HCT116 (cell line): ENCODE data around the gene CHRND. TPM values are rescaled to one million over a fixed set of nuclear protein-coding genes. Genes with fewer than 3 reads are reported as not detected.

Source experiments
- ATAC-seq: fragments of 200-7000 bp; cut with Tn5 transposase; 2 replicates; pipeline ENCODE4 v1.9.1; 2020; ENCODE audit warnings: mild to moderate bottlenecking, moderate library complexity
- BruUV-seq: library from RNA; stranded (reverse); fragments of 400-500 nt; replicated peaks from 2 replicates; lab custom pipeline; 2021; lab: Mats Ljungman, UMichigan
- CTCF ChIA-PET: fragments of 300-600 bp; sonication (Branson Sonifier 250); formaldehyde crosslinking; loops from one replicate; lab custom pipeline; 2021; ENCODE audit warnings: antibody characterized with exemption; lab: Charles Lee
- POLR2A ChIA-PET: fragments of 300-600, 350-600 bp; sonication (Branson Sonifier 250); formaldehyde crosslinking; loops from one replicate; lab custom pipeline; 2021; ENCODE audit warnings: antibody characterized with exemption; lab: Charles Lee
- RAD21 ChIA-PET, 2 experiments: fragments of 300-600 bp; sonication (Branson Sonifier 250); formaldehyde crosslinking; loops; one replicate each; lab custom pipeline; 2023; ENCODE audit warnings: low total read pairs in 2 of 2; ENCODE audit not compliant: uncharacterized antibody in 2 of 2, unreplicated experiment in 2 of 2, low non-redundant PET in 1 of 2; lab: Charles Lee
- DNase-seq: peaks from one replicate; pipeline ENCODE4 v3.0.0-alpha.2; 2010; ENCODE audit warnings: low read depth, low spot score
- H2AFZ ChIP-seq: fragments of 200-600 bp; shearing (Covaris generic), sonication (generic); 2 replicates; pipeline ENCODE4 v1.6.1; 2017; ENCODE audit warnings: low read depth, mixed run types, mixed read lengths, antibody characterized with exemption, low read length; ENCODE audit not compliant: poor library complexity, severe bottlenecking
- H3K27ac ChIP-seq: 2 replicates; pipeline ENCODE4 v1.5.1; 2012; ENCODE audit warnings: low read depth, low read length
- H3K27me3 ChIP-seq: fragments of 200-600 bp; sonication (generic); 2 replicates; pipeline ENCODE4 v1.6.1; 2016; ENCODE audit warnings: mixed run types, low read length, mixed read lengths; ENCODE audit not compliant: insufficient read depth
- H3K36me3 ChIP-seq, 2 experiments: fragments of 200-500 bp in 1 of 2; fragments of 200-600 bp in 1 of 2; sonication (Bioruptor generic) in 1 of 2; sonication (generic) in 1 of 2; 2 replicates each; pipeline versions ENCODE4 v1.5.1 to v1.6.1; 2014 to 2016; ENCODE audit warnings: low read length in 2 of 2, inconsistent platforms in 1 of 2, mixed read lengths in 1 of 2, mixed run types in 1 of 2; ENCODE audit not compliant: insufficient read depth in 2 of 2, control insufficient read depth in 1 of 2
- H3K4me1 ChIP-seq, 2 experiments: fragments of 200-600 bp in 1 of 2; sonication (generic) in 1 of 2; 2 replicates each; pipeline versions ENCODE4 v1.5.1 to v1.6.1; 2012 to 2017; ENCODE audit warnings: low read length in 2 of 2, inconsistent platforms in 1 of 2, mild to moderate bottlenecking in 1 of 2, mixed read lengths in 1 of 2, mixed run types in 1 of 2, moderate library complexity in 1 of 2; ENCODE audit not compliant: insufficient read depth in 2 of 2, control insufficient read depth in 1 of 2
- H3K4me2 ChIP-seq: fragments of 200-600 bp; sonication (generic); 2 replicates; pipeline ENCODE4 v1.6.1; 2017; ENCODE audit warnings: mixed run types, low read length, mixed read lengths
- H3K4me3 ChIP-seq, 2 experiments: fragments of 200-600 bp in 1 of 2; sonication (generic) in 1 of 2; replicated peaks in 1 of 2; 2 replicates each; pipeline ENCODE4 v1.5.1; 2011 to 2016; ENCODE audit warnings: low read length in 2 of 2, control low read depth in 1 of 2, low read depth in 1 of 2, mild to moderate bottlenecking in 1 of 2, mixed read lengths in 1 of 2, mixed run types in 1 of 2
- H3K79me2 ChIP-seq: fragments of 200-600 bp; sonication (generic); 2 replicates; pipeline ENCODE4 v1.6.1; 2017; ENCODE audit warnings: mild to moderate bottlenecking, mixed run types, low read length, moderate library complexity, mixed read lengths; ENCODE audit not compliant: insufficient read depth
- H3K9ac ChIP-seq: fragments of 200-600 bp; sonication (generic); 2 replicates; pipeline ENCODE4 v1.6.1; 2016; ENCODE audit warnings: low read length, mixed read lengths
- H3K9me2 ChIP-seq: fragments of 200-600 bp; sonication (generic), shearing (Covaris generic); 2 replicates; pipeline ENCODE4 v1.6.1; 2017; ENCODE audit warnings: mixed run types, mild to moderate bottlenecking, moderate library complexity; ENCODE audit not compliant: insufficient read depth
- H3K9me3 ChIP-seq, 2 experiments: fragments of 200-500 bp in 1 of 2; fragments of 200-600 bp in 1 of 2; sonication (Bioruptor generic) in 1 of 2; sonication (generic) in 1 of 2; 2 replicates each; pipeline ENCODE4 v1.6.1; 2014 to 2017; ENCODE audit warnings: low read length in 2 of 2, mixed read lengths in 2 of 2, inconsistent platforms in 1 of 2, low read depth in 1 of 2, mild to moderate bottlenecking in 1 of 2, mixed run types in 1 of 2, moderate library complexity in 1 of 2; ENCODE audit not compliant: control insufficient read depth in 1 of 2, insufficient read depth in 1 of 2
- H4K20me1 ChIP-seq: fragments of 200-600 bp; sonication (generic), shearing (Covaris generic); 2 replicates; pipeline ENCODE4 v1.6.1; 2017; ENCODE audit warnings: mixed run types, mild to moderate bottlenecking, moderate library complexity; ENCODE audit not compliant: insufficient read depth
- CBX3 ChIP-seq: IDR thresholded peaks from 2 replicates; pipeline ENCODE4 v1.6.1; 2012; ENCODE audit warnings: low read depth
- CEBPB ChIP-seq: IDR thresholded peaks from 2 replicates; pipeline ENCODE4 v1.6.1; 2012; ENCODE audit warnings: low read depth
- ELF1 ChIP-seq: IDR thresholded peaks from 2 replicates; pipeline ENCODE4 v1.6.1; 2012; ENCODE audit warnings: low read depth, borderline replicate concordance
- EZH2 ChIP-seq: fragments of 200-600 bp; sonication (generic); IDR thresholded peaks from 2 replicates; pipeline ENCODE4 v1.6.1; 2017; ENCODE audit warnings: antibody characterized with exemption, mixed run types
- EZH2phosphoT487 ChIP-seq: fragments of 200-600 bp; IDR thresholded peaks from 2 replicates; pipeline ENCODE4 v1.6.1; 2018; ENCODE audit warnings: antibody characterized with exemption, borderline replicate concordance
- FOSL1 ChIP-seq: IDR thresholded peaks from 2 replicates; pipeline ENCODE4 v1.6.1; 2012; ENCODE audit warnings: low read depth
- JUND ChIP-seq: IDR thresholded peaks from 2 replicates; pipeline ENCODE4 v1.6.1; 2012
- POLR2A ChIP-seq: IDR thresholded peaks from 2 replicates; pipeline ENCODE4 v1.7.0; 2011; ENCODE audit warnings: borderline replicate concordance; ENCODE audit not compliant: insufficient read depth, insufficient read length; ENCODE audit errors: extremely low read depth
- POLR2AphosphoS5 ChIP-seq: IDR thresholded peaks from 2 replicates; pipeline ENCODE4 v1.6.1; 2011; ENCODE audit warnings: mild to moderate bottlenecking, low read depth, low read length, moderate library complexity
- RAD21 ChIP-seq: IDR thresholded peaks from 2 replicates; pipeline ENCODE4 v1.6.1; 2012; ENCODE audit warnings: low read depth, mild to moderate bottlenecking
- SIN3A ChIP-seq: IDR thresholded peaks from 2 replicates; pipeline ENCODE4 v1.6.1; 2012; ENCODE audit warnings: low read depth
- TCF7L2 ChIP-seq: IDR thresholded peaks from 2 replicates; pipeline ENCODE4 v1.7.0; 2011; ENCODE audit warnings: borderline replicate concordance, inconsistent platforms; ENCODE audit not compliant: insufficient read depth, insufficient read length; ENCODE audit errors: extremely low read depth
- YY1 ChIP-seq: IDR thresholded peaks from 2 replicates; pipeline ENCODE4 v1.6.1; 2011; ENCODE audit warnings: low read length, low read depth, moderate library complexity, mild to moderate bottlenecking; ENCODE audit not compliant: insufficient replicate concordance; ENCODE audit errors: extremely low read depth
- ZFX ChIP-seq: fragments of 450-650 bp; IDR thresholded peaks from 2 replicates; pipeline ENCODE4 v1.6.1; 2017
- intact Hi-C: fragments of 100-400 bp; cut with micrococcal nuclease; formaldehyde crosslinking; loops from 2 replicates; pipeline ENCODE4 v1.10.0; 2022
- total RNA-seq: library from RNA; stranded (reverse); gene quantifications from one replicate; pipeline ENCODE4 v1.2.1, GENCODE V29; 2021; ENCODE audit not compliant: unreplicated experiment
- TF ChIP-seq, protein P1 (sequence below), 3 experiments: fragments of 200-600 bp in 1 of 3; sonication (generic) in 1 of 3; IDR thresholded peaks in 2 of 3; conservative IDR thresholded peaks in 1 of 3; 2 replicates each; pipeline ENCODE4 v1.5.1; 2012 to 2017; ENCODE audit warnings: low read depth in 2 of 3, low read length in 2 of 3, antibody characterized with exemption in 1 of 3, borderline replicate concordance in 1 of 3, control low read depth in 1 of 3, mild to moderate bottlenecking in 1 of 3, mixed read lengths in 1 of 3, mixed run types in 1 of 3, moderate library complexity in 1 of 3; ENCODE audit not compliant: insufficient read depth in 1 of 3
- TF ChIP-seq, protein P2 (sequence below): IDR thresholded peaks from 2 replicates; pipeline ENCODE4 v1.6.1; 2012; ENCODE audit warnings: low read depth
- TF ChIP-seq, protein P3 (sequence below): IDR thresholded peaks from 2 replicates; pipeline ENCODE4 v1.6.1; 2012
- TF ChIP-seq, protein P4 (sequence below): IDR thresholded peaks from 2 replicates; pipeline ENCODE4 v1.6.1; 2011; ENCODE audit warnings: mild to moderate bottlenecking, low read length, moderate library complexity; ENCODE audit not compliant: insufficient replicate concordance; ENCODE audit errors: extremely low read depth

The CHRND gene
- total RNA-seq, 1 experiment from 2014 or later: not detected

DNA sequence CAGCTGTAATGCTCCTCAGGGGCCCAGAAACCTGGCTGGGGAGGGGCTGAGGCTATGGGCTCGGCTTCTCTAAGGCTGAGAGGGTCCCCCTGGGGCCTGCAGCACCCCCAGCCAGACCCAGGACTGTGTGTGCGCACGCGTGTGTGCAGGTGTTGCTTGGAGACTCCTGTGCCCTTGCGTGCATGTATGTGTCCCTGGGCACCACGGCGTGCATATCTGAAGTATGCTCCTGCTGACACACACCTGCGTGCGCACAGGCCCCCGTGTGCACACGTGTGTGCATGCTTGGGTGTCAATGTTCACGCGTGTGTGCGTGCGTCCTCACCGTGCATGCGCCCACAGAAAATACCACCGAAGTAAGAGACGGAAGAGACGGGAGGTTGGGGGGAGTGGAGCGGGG is 23.4 kb upstream of the CHRND start:
- H3K27me3 ChIP-seq: no peaks in the 10 kb centered on the region
- CTCF ChIA-PET: no interaction called here
- no peaks in the 10 kb centered on the region for H3K9me2 ChIP-seq
- no peaks in the 10 kb centered on the region for H3K4me1 ChIP-seq
- RAD21 ChIA-PET: no interaction called here
- no peak overlapping the region for H2AFZ ChIP-seq
- BruUV-seq: no TSS peak
- H3K4me3 ChIP-seq: no peak overlapping the region
- intact Hi-C loops: no loop called here
- H3K9ac ChIP-seq: no peak overlapping the region
- DNase-seq (no peak), ATAC-seq (no peak)
- POLR2A ChIA-PET: no interaction called here
- no peaks in the 10 kb centered on the region for H4K20me1 ChIP-seq
- TF ChIP-seq FOSL1 (no peak), ZFX (no peak), CEBPB (no peak), ELF1 (no peak), EZH2 (no peak), CBX3 (no peak), RAD21 (no peak), EZH2phosphoT487 (no peak), POLR2AphosphoS5 (no peak), TCF7L2 (no peak), POLR2A (no peak), SIN3A (no peak), YY1 (no peak), JUND (no peak)
- TF ChIP-seq, protein P1, sequence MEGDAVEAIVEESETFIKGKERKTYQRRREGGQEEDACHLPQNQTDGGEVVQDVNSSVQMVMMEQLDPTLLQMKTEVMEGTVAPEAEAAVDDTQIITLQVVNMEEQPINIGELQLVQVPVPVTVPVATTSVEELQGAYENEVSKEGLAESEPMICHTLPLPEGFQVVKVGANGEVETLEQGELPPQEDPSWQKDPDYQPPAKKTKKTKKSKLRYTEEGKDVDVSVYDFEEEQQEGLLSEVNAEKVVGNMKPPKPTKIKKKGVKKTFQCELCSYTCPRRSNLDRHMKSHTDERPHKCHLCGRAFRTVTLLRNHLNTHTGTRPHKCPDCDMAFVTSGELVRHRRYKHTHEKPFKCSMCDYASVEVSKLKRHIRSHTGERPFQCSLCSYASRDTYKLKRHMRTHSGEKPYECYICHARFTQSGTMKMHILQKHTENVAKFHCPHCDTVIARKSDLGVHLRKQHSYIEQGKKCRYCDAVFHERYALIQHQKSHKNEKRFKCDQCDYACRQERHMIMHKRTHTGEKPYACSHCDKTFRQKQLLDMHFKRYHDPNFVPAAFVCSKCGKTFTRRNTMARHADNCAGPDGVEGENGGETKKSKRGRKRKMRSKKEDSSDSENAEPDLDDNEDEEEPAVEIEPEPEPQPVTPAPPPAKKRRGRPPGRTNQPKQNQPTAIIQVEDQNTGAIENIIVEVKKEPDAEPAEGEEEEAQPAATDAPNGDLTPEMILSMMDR (IDR thresholded peaks at IDR 0.05 in 2 of 3, conservative IDR thresholded peaks at IDR 0.05 in 1 of 3; ENCODE audit: borderline replicate concordance in 1 of 3, insufficient read depth in 1 of 3, low read depth in 2 of 3, low read length in 2 of 3): no peak
- TF ChIP-seq, protein P2, sequence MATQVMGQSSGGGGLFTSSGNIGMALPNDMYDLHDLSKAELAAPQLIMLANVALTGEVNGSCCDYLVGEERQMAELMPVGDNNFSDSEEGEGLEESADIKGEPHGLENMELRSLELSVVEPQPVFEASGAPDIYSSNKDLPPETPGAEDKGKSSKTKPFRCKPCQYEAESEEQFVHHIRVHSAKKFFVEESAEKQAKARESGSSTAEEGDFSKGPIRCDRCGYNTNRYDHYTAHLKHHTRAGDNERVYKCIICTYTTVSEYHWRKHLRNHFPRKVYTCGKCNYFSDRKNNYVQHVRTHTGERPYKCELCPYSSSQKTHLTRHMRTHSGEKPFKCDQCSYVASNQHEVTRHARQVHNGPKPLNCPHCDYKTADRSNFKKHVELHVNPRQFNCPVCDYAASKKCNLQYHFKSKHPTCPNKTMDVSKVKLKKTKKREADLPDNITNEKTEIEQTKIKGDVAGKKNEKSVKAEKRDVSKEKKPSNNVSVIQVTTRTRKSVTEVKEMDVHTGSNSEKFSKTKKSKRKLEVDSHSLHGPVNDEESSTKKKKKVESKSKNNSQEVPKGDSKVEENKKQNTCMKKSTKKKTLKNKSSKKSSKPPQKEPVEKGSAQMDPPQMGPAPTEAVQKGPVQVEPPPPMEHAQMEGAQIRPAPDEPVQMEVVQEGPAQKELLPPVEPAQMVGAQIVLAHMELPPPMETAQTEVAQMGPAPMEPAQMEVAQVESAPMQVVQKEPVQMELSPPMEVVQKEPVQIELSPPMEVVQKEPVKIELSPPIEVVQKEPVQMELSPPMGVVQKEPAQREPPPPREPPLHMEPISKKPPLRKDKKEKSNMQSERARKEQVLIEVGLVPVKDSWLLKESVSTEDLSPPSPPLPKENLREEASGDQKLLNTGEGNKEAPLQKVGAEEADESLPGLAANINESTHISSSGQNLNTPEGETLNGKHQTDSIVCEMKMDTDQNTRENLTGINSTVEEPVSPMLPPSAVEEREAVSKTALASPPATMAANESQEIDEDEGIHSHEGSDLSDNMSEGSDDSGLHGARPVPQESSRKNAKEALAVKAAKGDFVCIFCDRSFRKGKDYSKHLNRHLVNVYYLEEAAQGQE: no peak
- TF ChIP-seq, protein P3, sequence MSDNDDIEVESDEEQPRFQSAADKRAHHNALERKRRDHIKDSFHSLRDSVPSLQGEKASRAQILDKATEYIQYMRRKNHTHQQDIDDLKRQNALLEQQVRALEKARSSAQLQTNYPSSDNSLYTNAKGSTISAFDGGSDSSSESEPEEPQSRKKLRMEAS: no peak
- TF ChIP-seq, protein P4, sequence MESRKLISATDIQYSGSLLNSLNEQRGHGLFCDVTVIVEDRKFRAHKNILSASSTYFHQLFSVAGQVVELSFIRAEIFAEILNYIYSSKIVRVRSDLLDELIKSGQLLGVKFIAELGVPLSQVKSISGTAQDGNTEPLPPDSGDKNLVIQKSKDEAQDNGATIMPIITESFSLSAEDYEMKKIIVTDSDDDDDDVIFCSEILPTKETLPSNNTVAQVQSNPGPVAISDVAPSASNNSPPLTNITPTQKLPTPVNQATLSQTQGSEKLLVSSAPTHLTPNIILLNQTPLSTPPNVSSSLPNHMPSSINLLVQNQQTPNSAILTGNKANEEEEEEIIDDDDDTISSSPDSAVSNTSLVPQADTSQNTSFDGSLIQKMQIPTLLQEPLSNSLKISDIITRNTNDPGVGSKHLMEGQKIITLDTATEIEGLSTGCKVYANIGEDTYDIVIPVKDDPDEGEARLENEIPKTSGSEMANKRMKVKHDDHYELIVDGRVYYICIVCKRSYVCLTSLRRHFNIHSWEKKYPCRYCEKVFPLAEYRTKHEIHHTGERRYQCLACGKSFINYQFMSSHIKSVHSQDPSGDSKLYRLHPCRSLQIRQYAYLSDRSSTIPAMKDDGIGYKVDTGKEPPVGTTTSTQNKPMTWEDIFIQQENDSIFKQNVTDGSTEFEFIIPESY: no peak
- H3K9me3 ChIP-seq: no peaks in the 10 kb centered on the region
- no peaks in the 10 kb centered on the region for H3K79me2 ChIP-seq
- H3K4me2 ChIP-seq: no peak overlapping the region
- H3K27ac ChIP-seq: no peak overlapping the region
- H3K36me3 ChIP-seq: no peaks in the 10 kb centered on the region
